KMS-11 (cell line): Measurements from ENCODE around the gene RNF26.

ENCODE experiments used
- H2AFZ ChIP-seq: fragments of 200-600 bp; sonication (generic); 2 replicates; pipeline ENCODE4 v1.6.1; 2016; ENCODE audit warnings: antibody characterized with exemption, mixed run types, low read depth
- H3K27ac ChIP-seq: fragments of 200-600 bp; sonication (generic); 2 replicates; pipeline ENCODE4 v1.6.1; 2016; ENCODE audit warnings: mild to moderate bottlenecking, mixed run types
- H3K27me3 ChIP-seq: fragments of 200-600 bp; sonication (generic); 2 replicates; pipeline ENCODE4 v1.6.1; 2017; ENCODE audit warnings: mild to moderate bottlenecking, low read depth, mixed run types, moderate library complexity; ENCODE audit not compliant: insufficient read depth
- H3K36me3 ChIP-seq: fragments of 200-600 bp; sonication (generic); 2 replicates; pipeline ENCODE4 v1.6.1; 2017; ENCODE audit warnings: mild to moderate bottlenecking, mixed run types; ENCODE audit not compliant: insufficient read depth
- H3K4me1 ChIP-seq: fragments of 200-600 bp; sonication (generic); 2 replicates; pipeline ENCODE4 v1.6.1; 2016; ENCODE audit warnings: mild to moderate bottlenecking, low read depth, mixed run types; ENCODE audit not compliant: poor library complexity, severe bottlenecking
- H3K4me2 ChIP-seq: fragments of 200-600 bp; sonication (generic); 2 replicates; pipeline ENCODE4 v1.7.0; 2016; ENCODE audit warnings: mild to moderate bottlenecking, mixed run types
- H3K4me3 ChIP-seq: fragments of 200-600 bp; sonication (generic); IDR thresholded peaks from 2 replicates; pipeline ENCODE4 v1.6.1; 2017; ENCODE audit warnings: low read depth, low read length, mixed read lengths; ENCODE audit not compliant: insufficient read depth
- H3K79me2 ChIP-seq: fragments of 200-600 bp; sonication (generic); 2 replicates; pipeline ENCODE4 v1.6.1; 2016; ENCODE audit warnings: low read depth, mixed run types; ENCODE audit not compliant: insufficient read depth
- H3K9ac ChIP-seq: fragments of 200-600 bp; sonication (generic); 2 replicates; pipeline ENCODE4 v1.6.1; 2016; ENCODE audit warnings: mild to moderate bottlenecking, mixed run types
- H4K20me1 ChIP-seq: fragments of 200-600 bp; sonication (generic); 2 replicates; pipeline ENCODE4 v1.6.1; 2016; ENCODE audit warnings: mild to moderate bottlenecking, mixed run types; ENCODE audit not compliant: insufficient read depth
- TF ChIP-seq, protein P1 (sequence below): fragments of 200-600 bp; sonication (generic); conservative IDR thresholded peaks from 2 replicates; pipeline ENCODE4 v1.6.1; 2017; ENCODE audit warnings: low read depth, mild to moderate bottlenecking, antibody characterized with exemption, low read length, moderate library complexity, mixed read lengths

RNF26 gene

DNA sequence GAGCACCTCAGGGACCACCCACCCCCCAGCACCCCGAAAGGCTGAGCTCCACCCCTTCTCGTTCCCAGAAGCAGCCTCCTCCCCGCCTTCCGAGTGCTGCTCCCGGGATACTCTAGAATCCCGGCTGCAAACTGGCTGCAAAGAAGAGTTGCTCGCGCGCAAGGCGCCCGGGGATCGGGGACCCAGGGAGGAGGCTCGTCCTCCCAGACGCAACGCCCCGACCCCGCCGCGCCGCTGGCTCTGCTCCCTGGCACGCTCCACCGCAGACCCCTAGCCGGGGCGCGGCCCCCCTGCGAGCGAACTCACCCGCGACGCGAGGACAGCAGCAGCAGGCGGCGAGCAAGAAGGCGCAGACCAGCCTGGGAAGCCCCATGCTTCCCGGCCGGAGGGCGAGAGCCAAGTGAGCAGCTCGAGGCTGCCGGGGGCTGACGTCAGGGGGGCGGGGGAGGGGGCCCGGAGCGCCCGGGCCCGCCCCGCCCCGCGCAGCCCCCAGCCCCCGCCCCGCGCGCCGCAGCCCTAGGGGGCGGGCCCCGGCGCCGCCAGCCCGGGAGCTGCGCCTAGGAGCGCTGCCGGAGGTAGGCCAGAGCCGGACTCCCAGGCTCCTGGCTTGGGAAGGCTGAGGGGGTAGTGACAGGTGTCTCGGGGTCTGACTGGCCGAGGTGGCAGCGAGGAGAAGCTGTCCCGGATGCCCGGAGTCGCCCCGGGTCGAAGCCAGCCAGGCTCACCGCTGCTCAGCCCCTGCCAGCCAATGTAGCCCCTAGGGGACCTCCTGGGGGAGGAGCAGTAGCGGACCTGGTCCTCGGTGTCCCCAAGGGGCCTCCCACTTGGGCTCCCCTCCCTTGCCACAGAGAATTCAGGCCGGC lies 17.4 kb upstream of the RNF26 start, which contains the start of gene MCAM:
Gene MCAM (minus strand): TSS at position 402 of the 863 bp plus-strand sequence. CDS start 29 bp downstream, at position 373.
- Histone ChIP-seq H3K4me1 (peaks cover 8% of the 10 kb centered on the region), H3K79me2 (no peaks in the 10 kb centered on the region), H3K4me2 (peak within 1 kb of the TSS; percentile 76), H2AFZ (peak within 1 kb of the TSS; percentile 87), H3K4me3 (no peak within 1 kb of the TSS), H3K27me3 (no peaks in the 10 kb centered on the region; the same call in 1 of the 2 replicates), H3K27ac (no peak within 1 kb of the TSS), H4K20me1 (no peaks in the 10 kb centered on the region), H3K9ac (peak within 1 kb of the TSS; percentile 34; the same call in 1 of the 2 replicates), H3K36me3 (no peaks in the 10 kb centered on the region)
- TF ChIP-seq, protein P1, sequence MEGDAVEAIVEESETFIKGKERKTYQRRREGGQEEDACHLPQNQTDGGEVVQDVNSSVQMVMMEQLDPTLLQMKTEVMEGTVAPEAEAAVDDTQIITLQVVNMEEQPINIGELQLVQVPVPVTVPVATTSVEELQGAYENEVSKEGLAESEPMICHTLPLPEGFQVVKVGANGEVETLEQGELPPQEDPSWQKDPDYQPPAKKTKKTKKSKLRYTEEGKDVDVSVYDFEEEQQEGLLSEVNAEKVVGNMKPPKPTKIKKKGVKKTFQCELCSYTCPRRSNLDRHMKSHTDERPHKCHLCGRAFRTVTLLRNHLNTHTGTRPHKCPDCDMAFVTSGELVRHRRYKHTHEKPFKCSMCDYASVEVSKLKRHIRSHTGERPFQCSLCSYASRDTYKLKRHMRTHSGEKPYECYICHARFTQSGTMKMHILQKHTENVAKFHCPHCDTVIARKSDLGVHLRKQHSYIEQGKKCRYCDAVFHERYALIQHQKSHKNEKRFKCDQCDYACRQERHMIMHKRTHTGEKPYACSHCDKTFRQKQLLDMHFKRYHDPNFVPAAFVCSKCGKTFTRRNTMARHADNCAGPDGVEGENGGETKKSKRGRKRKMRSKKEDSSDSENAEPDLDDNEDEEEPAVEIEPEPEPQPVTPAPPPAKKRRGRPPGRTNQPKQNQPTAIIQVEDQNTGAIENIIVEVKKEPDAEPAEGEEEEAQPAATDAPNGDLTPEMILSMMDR: no peak

DNA sequence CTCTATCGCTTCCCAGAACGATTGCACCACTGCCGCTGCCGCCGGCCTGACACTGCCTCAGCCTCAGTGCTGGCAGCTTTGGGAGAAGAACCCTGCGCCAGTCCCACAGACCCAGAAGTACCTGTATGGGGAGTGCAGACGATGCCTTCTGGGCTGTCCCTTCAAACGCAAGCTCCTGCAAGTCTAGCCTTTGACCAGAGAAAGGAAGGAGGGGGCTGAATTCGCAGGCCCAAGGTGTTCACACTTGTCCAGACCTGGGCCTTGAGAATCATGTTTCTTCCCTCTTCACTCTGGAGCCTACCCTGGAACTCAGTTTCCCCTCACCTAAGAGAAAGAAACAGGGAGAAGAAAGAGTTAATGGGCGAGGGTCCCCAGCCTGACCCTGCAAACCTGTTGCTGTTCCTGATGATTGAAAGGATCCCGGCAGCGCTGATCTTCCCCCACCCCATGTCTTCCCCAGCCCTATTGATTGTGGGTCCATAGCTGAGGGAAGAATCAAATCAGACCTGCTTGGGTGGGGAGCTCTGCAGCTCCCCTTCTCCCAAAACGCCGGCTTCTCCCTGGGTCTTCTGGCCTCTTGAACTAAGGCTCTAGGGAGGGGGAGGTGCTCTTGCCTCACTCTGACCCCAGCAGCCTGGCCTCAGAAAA lies 16.6 kb upstream of the RNF26 start:
- H3K9ac ChIP-seq: no peak overlapping the region
- no peak overlapping the region for H3K4me2 ChIP-seq
- no peak overlapping the region for H3K4me3 ChIP-seq
- H3K4me1 ChIP-seq: peaks cover 14% of the 10 kb centered on the region
- no peaks in the 10 kb centered on the region for H4K20me1 ChIP-seq
- H3K27ac ChIP-seq: no peak overlapping the region
- no peaks in the 10 kb centered on the region; the same call in 1 of the 2 replicates for H3K27me3 ChIP-seq
- TF ChIP-seq, protein P1: no peak
- H3K79me2 ChIP-seq: no peaks in the 10 kb centered on the region
- H3K36me3 ChIP-seq: no peaks in the 10 kb centered on the region
- H2AFZ ChIP-seq: no peak overlapping the region

DNA sequence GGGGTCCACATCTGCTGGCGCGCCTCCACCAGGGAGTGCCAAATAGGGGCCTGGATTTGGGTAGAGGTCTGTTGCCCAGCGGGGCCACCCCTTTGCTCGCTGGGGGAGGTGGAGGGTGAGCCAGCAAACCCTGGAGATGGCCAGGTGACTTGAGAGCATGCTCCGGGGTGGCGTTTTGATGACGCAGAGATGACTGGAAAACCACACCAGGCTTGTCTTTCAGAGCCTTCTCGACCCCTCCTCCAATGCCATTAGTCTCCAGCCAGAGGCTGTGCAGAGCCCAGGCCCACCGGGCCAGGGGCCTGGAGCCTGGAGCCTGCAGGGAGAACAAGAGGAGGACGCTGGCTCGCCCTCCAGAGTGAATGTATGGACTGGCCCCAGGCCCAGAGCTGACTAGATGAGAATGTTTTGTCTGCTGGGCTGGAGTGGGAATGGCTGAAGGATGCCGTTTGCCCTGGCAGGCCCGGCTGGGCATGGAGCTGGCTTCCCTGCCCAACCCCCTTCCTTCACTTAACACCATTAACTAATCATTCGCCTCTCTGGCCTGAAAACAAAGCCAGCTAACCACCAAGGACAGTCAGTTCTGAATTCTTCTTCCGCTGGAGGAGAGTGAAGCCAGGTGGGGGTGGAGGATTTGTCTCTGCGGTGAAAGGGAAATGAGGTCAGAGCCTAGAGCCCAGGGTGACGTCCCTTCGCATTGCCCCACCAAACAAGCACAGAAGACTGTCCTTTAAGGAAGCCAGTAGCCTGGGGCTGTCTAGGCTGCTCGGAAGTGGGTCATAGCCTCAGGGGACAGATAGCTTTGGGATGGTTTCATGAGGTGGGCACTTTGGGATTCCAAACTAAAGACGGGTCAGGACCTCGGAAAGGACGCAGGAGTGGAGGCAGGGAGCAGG lies 15.8 kb upstream of the RNF26 start:
- no peaks in the 10 kb centered on the region for H4K20me1 ChIP-seq
- no peaks in the 10 kb centered on the region; the same call in 1 of the 2 replicates for H3K27me3 ChIP-seq
- no peaks in the 10 kb centered on the region for H3K36me3 ChIP-seq
- no peak overlapping the region for H2AFZ ChIP-seq
- no peaks in the 10 kb centered on the region for H3K79me2 ChIP-seq
- H3K4me1 ChIP-seq: peaks cover 14% of the 10 kb centered on the region
- no peak overlapping the region for H3K4me3 ChIP-seq
- TF ChIP-seq, protein P1: no peak
- H3K27ac ChIP-seq: no peak overlapping the region
- no peak overlapping the region for H3K9ac ChIP-seq
- no peak overlapping the region for H3K4me2 ChIP-seq

DNA sequence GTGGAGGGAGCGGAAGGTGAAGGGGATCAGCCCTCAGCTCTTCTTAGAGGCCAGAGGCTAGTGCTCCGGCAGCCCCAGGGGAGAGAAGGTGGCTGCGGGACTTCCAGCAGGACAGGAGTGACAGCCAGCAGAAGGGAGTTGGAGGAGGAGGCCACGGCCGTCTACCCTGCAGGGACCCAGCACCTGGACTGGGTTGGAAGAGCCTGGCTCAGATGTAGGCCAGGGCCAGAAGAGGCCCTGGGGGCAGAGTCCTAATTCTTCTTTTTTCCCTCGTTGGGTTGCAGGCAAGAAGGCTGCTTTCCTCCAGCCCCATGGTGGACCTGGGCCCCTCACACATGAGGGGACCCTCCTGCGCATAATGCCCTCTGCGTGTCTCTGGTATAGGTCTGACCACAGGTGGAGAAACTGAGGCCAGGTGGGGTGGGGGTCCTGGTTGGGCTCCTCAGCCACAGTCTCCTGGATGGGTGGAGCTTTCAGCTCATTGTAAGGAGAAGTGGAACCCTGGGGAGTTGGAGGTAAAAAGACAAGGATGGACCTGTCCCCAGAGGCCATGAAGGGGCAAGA lies 15.1 kb upstream of the RNF26 start:
- peaks cover 14% of the 10 kb centered on the region for H3K4me1 ChIP-seq
- no peak overlapping the region for H3K27ac ChIP-seq
- no peak overlapping the region for H3K4me3 ChIP-seq
- H3K4me2 ChIP-seq: no peak overlapping the region
- H3K9ac ChIP-seq: no peak overlapping the region
- no peak overlapping the region for H2AFZ ChIP-seq
- H3K79me2 ChIP-seq: no peaks in the 10 kb centered on the region
- H4K20me1 ChIP-seq: no peaks in the 10 kb centered on the region
- H3K36me3 ChIP-seq: no peaks in the 10 kb centered on the region
- no peaks in the 10 kb centered on the region; the same call in 1 of the 2 replicates for H3K27me3 ChIP-seq
- TF ChIP-seq, protein P1: no peak
